ENCODE measurements around the gene ECSIT.
A peak's percentile ranks its signal among the peaks of the same experiment; 100 is the strongest.

The ECSIT gene

GRCh38 chr19:11510444-11510843 is 18.5 kb downstream of the ECSIT start:
- no peak overlapping the region for H3K4me3 ChIP-seq (ENCODE audit: control insufficient read depth, low read depth, low read length)
- TF ChIP-seq CTCF (conservative IDR thresholded peaks at IDR 0.05; ENCODE audit: control insufficient read depth, insufficient read depth, low read depth, low read length) = no peak
- DNase-seq (ENCODE audit: low read depth) = no peak

GRCh38 chr19:11507370-11508078 is 21.4 kb downstream of the ECSIT start:
- no peak for DNase-seq (ENCODE audit: low read depth)
- no peak for TF ChIP-seq CTCF (conservative IDR thresholded peaks at IDR 0.05; ENCODE audit: control insufficient read depth, insufficient read depth, low read depth, low read length)
- H3K4me3 ChIP-seq (ENCODE audit: control insufficient read depth, low read depth, low read length) = no peak overlapping the region

- no peak overlapping the region for H3K4me3 ChIP-seq (ENCODE audit: control insufficient read depth, low read depth, low read length)
- DNase-seq (ENCODE audit: low read depth) = no peak
- TF ChIP-seq CTCF (conservative IDR thresholded peaks at IDR 0.05; ENCODE audit: control insufficient read depth, insufficient read depth, low read depth, low read length) = no peak
Observed at GRCh38 chr19:11506967-11507366, 22.0 kb downstream of the ECSIT start.

- no peak for DNase-seq (ENCODE audit: low read depth)
- peak overlapping the region; percentile 52 for H3K4me3 ChIP-seq (ENCODE audit: control insufficient read depth, low read depth, low read length)
- no peak for TF ChIP-seq CTCF (conservative IDR thresholded peaks at IDR 0.05; ENCODE audit: control insufficient read depth, insufficient read depth, low read depth, low read length)
Observed at GRCh38 chr19:11506101-11506555, 22.8 kb downstream of the ECSIT start.

GRCh38 chr19:11505504-11506100 is 23.3 kb downstream of the ECSIT start, which contains the start of gene ZNF653:
TSS of gene ZNF653 (minus strand) at chr19:11505839. CDS start at chr19:11505786, 53 bp downstream.
- H3K4me3 ChIP-seq (ENCODE audit: control insufficient read depth, low read depth, low read length) = peak within 1 kb of the TSS; percentile 52
- peak; percentile 93 for DNase-seq (ENCODE audit: low read depth)
- no peak for TF ChIP-seq CTCF (conservative IDR thresholded peaks at IDR 0.05; ENCODE audit: control insufficient read depth, insufficient read depth, low read depth, low read length)

- DNase-seq (ENCODE audit: low read depth) = peak; percentile 90
- TF ChIP-seq CTCF (conservative IDR thresholded peaks at IDR 0.05; ENCODE audit: control insufficient read depth, insufficient read depth, low read depth, low read length) = no peak
- H3K4me3 ChIP-seq (ENCODE audit: control insufficient read depth, low read depth, low read length) = peak overlapping the region; percentile 52
Observed at GRCh38 chr19:11505032-11505503, 23.9 kb downstream of the ECSIT start.
